Stimulated activated CD4-positive, alpha-beta T cell treated with anti-CD3 and anti-CD28 coated beads, Interleukin-12 subunit alpha, Interleukin-12 subunit beta, amount 100 ng/mL, for 48 hours (primary cell): ENCODE measurements around the gene HOXA11.

Source experiments
- DNase-seq, 3 donors: peaks; one replicate each; pipeline ENCODE4 v3.0.0-alpha.2; 2020; ENCODE audit warnings: low read depth in 2 of 3, low spot score in 1 of 3

Gene HOXA11

GRCh38 chr7:27170426-27171324 lies 14.4 kb downstream of the HOXA11 start:
- no peak for DNase-seq

GRCh38 chr7:27169658-27170425 lies 15.2 kb downstream of the HOXA11 start:
- DNase-seq: no peak

- DNase-seq: peak in 1 of 3 donors; percentile 22
These were observed 16.6 kb downstream of the HOXA11 start for GRCh38 chr7:27168265-27168947.

- no peak for DNase-seq
These were observed 17.1 kb downstream of the HOXA11 start for GRCh38 chr7:27167916-27168264.

- DNase-seq: no peak
These were observed 18.2 kb downstream of the HOXA11 start for GRCh38 chr7:27166531-27167505.

- DNase-seq: no peak
These were observed 19.0 kb downstream of the HOXA11 start for GRCh38 chr7:27165996-27166530.

- DNase-seq: no peak
These were observed 19.7 kb downstream of the HOXA11 start, which contains the start of gene HOXA9 for GRCh38 chr7:27165089-27165995. HOXA9 (minus strand) TSS chr7:27165537; CDS start chr7:27165457, 80 bp downstream.

- DNase-seq: no peak
These were observed 20.5 kb downstream of the HOXA11 start for GRCh38 chr7:27164367-27165088.

- no peak for DNase-seq
These were observed 21.0 kb downstream of the HOXA11 start for GRCh38 chr7:27164045-27164366.

- DNase-seq: no peak
These were observed 21.6 kb downstream of the HOXA11 start for GRCh38 chr7:27163288-27164044.

- DNase-seq: no peak
These were observed 22.3 kb downstream of the HOXA11 start for GRCh38 chr7:27162561-27163287.

GRCh38 chr7:27161721-27162560 lies 23.1 kb downstream of the HOXA11 start:
- no peak for DNase-seq

GRCh38 chr7:27161214-27161720 lies 23.8 kb downstream of the HOXA11 start:
- no peak for DNase-seq

- DNase-seq: peak; percentile 69 to 81 (median 79)
These were observed 24.4 kb downstream of the HOXA11 start for GRCh38 chr7:27160546-27161213.

GRCh38 chr7:27160145-27160545 lies 24.9 kb downstream of the HOXA11 start:
- DNase-seq: no peak
